ENCODE measurements around the gene RPL29.

RPL29 gene

DNA sequence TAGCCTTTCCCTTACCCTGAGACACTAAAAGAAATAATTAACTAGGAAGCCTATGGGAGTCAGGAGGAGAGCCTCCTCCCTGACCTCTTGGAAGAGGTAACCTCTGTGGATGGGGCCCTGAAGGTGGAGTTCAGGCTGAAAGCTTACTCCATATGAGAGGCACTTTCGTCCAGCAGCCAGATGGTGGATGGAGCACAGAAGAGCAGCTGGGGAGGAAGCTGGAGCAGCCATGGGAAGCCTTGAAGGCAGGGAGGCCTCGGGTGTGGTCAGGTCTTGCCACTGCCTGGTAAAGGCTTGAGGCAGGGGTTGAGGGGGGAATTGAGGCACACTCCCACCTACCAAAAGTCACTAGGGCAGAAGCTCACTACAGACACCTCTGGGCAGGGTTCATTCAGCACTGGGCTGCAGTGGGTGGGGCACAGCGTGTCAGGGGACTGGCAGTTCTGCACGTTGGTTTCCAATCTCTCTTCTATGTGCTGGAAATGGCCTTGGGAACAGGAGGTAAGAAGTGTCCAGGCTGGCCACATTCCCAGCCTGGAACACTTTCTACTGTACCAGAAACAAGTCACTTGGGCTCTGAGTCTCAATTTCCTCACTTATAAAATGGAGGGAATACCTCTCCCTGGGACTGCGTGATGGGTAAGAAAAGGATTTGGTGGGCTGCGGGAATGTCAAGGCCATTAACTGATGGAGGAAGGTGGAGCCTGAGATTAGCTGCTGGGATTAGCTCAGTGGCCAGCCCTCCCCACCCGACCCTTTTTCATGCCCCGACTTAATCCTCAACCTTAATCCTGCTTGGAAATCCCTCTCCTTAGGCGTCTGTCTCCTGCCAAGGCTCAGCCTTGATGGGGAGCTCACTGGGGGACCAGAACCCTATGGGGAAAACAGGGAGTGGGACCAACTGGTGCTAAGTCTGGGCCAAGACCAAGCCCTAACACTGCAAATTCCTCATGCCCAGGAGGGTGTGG is 33.8 kb downstream of the RPL29 start:
- FAIRE-seq: no peak

- no peak for FAIRE-seq
Measured at GRCh38 chr3:51961011-51961410, 34.7 kb downstream of the RPL29 start.

DNA sequence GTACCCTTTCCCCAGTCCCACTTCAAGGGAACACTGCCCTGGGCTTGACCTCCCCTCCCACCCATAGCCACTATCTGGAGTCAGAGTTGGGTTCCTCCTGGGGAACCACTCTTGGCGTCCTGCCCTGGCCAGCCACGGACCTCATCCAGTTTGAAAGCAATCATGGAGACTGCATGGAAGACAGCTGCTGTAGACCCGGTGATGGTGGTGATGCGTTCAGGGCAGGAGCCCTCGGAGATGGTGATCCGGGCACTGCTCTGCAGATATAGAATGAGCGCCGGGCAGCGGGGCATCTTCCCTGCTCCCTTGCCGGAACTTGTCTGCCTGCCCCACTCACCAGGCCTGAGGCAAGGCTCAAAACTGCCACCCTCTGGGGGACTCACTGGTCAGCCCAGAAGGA is 35.3 kb downstream of the RPL29 start:
- FAIRE-seq: no peak

DNA sequence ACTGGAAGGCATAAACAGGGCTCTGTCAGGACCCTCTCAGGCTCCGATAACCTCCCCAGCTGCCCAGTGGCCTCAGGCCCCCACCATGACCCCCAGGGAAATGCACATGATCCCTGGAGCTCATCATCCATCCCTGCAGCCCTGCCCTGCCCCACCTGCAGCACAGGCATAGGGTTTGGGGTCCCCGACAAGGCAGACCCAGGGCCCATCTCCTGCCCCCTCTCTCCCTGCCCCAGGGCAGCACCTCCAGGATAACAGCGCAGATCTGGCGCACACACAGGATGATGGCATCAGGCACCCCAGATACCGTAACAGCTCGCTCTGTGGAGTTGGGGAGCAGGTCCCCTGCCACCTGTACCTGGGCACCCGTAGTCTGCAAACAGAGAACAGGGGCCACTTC is 36.0 kb downstream of the RPL29 start:
- FAIRE-seq: no peak

- FAIRE-seq: no peak
Measured at GRCh38 chr3:51958603-51959521, 36.8 kb downstream of the RPL29 start.

DNA sequence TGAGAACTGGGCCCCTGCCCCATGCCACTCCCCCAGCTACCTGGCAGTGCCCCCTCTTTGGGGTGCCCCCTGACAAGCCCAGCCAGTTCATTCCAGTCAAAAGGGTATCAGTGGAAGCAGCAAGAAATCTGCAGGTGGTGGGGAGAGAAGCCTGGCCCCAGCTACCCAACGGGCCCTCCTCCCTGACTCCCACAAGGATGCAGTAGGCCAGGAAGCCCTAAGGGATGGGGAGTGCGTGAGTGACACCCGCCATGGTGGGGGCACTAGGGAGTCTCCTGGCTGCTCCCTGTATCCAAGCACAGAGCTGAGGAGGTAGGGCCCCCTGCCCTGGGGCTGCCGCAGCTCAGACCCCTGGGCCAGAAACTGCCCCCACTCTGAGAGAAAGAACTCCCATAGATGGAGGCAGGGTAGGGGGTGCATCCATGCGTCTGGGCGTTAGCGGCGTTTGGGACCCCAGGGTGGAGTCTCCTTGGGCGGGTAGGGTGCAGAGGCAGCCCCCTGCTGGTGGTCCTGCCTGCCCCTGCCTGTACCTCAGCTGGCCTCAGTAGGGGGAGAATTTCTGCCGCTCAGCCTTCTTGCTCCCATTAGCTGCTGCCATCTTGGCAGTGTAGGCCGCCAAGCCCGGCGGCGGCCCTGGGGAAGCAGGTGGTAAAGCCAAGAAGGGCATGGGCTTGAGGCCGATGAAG is 38.0 kb downstream of the RPL29 start:
- no peak for FAIRE-seq

DNA sequence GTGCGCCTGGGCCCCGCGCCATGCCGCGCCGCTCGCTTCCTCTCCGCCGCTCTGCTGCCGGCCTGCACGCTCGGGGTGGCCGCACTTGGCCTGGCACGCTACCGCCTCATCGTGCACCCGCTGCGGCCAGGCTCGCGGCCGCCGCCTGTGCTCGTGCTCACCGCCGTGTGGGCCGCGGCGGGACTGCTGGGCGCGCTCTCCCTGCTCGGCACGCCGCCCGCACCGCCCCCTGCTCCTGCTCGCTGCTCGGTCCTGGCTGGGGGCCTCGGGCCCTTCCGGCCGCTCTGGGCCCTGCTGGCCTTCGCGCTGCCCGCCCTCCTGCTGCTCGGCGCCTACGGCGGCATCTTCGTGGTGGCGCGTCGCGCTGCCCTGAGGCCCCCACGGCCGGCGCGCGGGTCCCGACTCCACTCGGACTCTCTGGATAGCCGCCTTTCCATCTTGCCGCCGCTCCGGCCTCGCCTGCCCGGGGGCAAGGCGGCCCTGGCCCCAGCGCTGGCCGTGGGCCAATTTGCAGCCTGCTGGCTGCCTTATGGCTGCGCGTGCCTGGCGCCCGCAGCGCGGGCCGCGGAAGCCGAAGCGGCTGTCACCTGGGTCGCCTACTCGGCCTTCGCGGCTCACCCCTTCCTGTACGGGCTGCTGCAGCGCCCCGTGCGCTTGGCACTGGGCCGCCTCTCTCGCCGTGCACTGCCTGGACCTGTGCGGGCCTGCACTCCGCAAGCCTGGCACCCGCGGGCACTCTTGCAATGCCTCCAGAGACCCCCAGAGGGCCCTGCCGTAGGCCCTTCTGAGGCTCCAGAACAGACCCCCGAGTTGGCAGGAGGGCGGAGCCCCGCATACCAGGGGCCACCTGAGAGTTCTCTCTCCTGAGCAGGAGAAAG is 39.6 kb downstream of the RPL29 start:
- FAIRE-seq: no peak

GRCh38 chr3:51955175-51955892 is 40.4 kb downstream of the RPL29 start, which contains the start of gene GPR62:
TSS of gene GPR62 (plus strand) at chr3:51955381. CDS start at chr3:51955653, 272 bp downstream.
- FAIRE-seq: no peak

- FAIRE-seq: no peak
Measured at GRCh38 chr3:51954713-51955112, 41.0 kb downstream of the RPL29 start.

GRCh38 chr3:51954105-51954504 is 41.6 kb downstream of the RPL29 start:
- no peak for FAIRE-seq

DNA sequence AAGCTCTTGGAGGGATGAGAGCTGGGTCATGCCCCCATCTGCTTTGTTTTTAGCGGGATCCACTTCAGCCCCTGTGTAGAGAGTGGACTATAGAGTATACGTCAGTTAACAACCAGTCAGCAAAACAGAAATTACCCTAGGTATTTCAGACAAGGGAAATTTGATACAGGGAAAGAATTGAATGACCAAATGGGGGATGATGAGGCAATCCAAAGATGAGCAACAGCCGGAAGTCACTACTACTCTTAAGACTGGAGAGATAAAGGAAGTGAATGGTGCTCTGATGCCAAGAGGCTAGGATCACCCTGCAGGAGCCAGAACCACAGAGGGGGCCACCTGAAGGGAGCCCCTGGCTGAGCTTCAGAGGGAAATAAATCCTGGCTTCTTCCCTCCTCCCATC is 42.2 kb downstream of the RPL29 start:
- no peak for FAIRE-seq

- no peak for FAIRE-seq
Measured at GRCh38 chr3:51950899-51951298, 44.8 kb downstream of the RPL29 start.

DNA sequence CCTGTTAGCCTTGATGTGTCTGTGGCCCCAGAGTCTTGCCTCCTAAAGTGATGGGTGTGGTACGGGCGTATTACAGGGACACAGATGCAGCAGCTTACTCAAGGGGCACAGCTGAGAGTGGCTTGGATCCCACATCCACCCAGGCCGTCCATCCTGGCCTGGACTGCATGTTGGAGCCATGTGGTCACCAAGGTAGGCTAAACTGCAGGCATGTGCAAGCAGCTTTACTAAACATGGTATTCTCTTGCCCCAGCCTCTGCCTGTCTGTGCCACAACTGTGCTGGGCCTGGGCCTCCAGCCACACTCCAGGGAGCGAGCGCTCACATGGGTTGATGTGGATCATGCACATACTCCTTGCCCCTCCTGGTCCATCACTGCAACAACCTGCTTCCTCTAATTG is 46.6 kb downstream of the RPL29 start:
- FAIRE-seq: no peak

GRCh38 chr3:51948016-51948580 is 47.6 kb downstream of the RPL29 start:
- no peak for FAIRE-seq

- no peak for FAIRE-seq
Measured at GRCh38 chr3:51947215-51947900, 48.3 kb downstream of the RPL29 start.

DNA sequence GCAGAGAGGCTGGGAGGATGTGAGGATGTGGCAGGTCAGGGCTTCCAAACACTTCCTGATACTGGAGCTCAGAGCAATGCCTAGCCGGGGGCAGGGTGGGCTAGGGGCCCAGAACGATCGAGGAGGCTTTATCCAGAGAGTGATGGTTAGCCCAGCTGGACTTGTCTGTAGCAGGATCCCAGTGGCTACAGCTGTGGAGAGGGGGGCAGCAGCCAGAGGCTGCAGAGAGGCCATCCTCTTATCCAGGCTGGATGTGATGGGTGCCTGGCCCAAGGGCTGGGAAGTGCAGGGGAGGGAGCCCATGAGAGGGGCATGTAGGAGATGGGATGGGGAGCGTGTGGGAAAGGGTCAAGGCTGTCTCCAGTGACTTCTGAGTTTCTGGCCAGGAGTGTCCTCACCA is 48.9 kb downstream of the RPL29 start:
- FAIRE-seq: no peak

- FAIRE-seq: no peak
Measured at GRCh38 chr3:51945926-51946705, 49.6 kb downstream of the RPL29 start.

- FAIRE-seq: no peak
Measured at GRCh38 chr3:51945031-51945840, 50.5 kb downstream of the RPL29 start.

All from G401.6 (cell line).